Body of pancreas (tissue), 4 donors: ENCODE results near the gene PLCB2. TPM values are rescaled to one million over a fixed set of nuclear protein-coding genes. Genes with fewer than 3 reads are reported as not detected.

ENCODE experiments used
- ATAC-seq: fragments of 150-250 bp; one replicate; pipeline ENCODE4 v1.9.1; 2016
- DNase-seq, 4 donors: peaks; one replicate each; pipeline ENCODE4 v3.0.0-alpha.2; 2019
- H3K27ac ChIP-seq, 4 donors: fragments of 200-600 bp; sonication (generic); 1 replicate in 3 of 4; 2 replicates in 1 of 4; pipeline versions ENCODE4 v1.5.1 to v1.6.1; 2016 to 2019; ENCODE audit warnings: mild to moderate bottlenecking in 1 of 4, mixed read lengths in 1 of 4, moderate library complexity in 1 of 4
- H3K27me3 ChIP-seq, 2 donors: fragments of 200-600 bp; sonication (generic); one replicate each; pipeline ENCODE4 v1.6.0; 2016; ENCODE audit warnings: mild to moderate bottlenecking in 1 of 2
- H3K36me3 ChIP-seq, 2 donors: fragments of 200-600 bp; sonication (generic); replicated peaks in 1 of 2; 2 replicates each; pipeline ENCODE4 v1.5.1; 2016; ENCODE audit warnings: low read depth in 2 of 2; ENCODE audit not compliant: insufficient read depth in 1 of 2
- H3K4me1 ChIP-seq: fragments of 200-600 bp; sonication (generic); one replicate; pipeline ENCODE4 v1.6.0; 2016
- H3K4me3 ChIP-seq, 2 donors: fragments of 200-600 bp; sonication (generic); 1 replicate in 1 of 2; 2 replicates in 1 of 2; pipeline ENCODE4 v1.5.1; 2016 to 2019
- H3K9me3 ChIP-seq, 3 donors: fragments of 200-600 bp; sonication (generic); 1 replicate in 2 of 3; 2 replicates in 1 of 3; pipeline ENCODE4 v1.5.1; 2016
- POLR2A ChIP-seq, 3 donors: fragments of 450-650 bp; IDR thresholded peaks; one replicate each; pipeline ENCODE4 v1.6.1; 2016; ENCODE audit warnings: antibody characterized with exemption in 3 of 3, mild to moderate bottlenecking in 2 of 3
- WGBS, 2 donors: methylation state at CpG; one replicate each; pipeline ENCODE4 v1.1.5; 2017; 5-methylcytosine and 5-hydroxymethylcytosine counted together
- intact Hi-C: fragments of 100-400 bp; cut with DNase I; formaldehyde crosslinking; loops from one replicate; pipeline ENCODE4 v1.15.1; 2023
- total RNA-seq, 2 donors: library from RNA; depleted of rRNA; stranded (reverse); fragments of >200 nt; gene quantifications; one replicate each; pipeline ENCODE4 v1.1.0, GENCODE V29; 2016
- TF ChIP-seq, protein P1 (sequence below), 7 experiments: fragments of 450-650 bp in 4 of 7; fragments of 200-600 bp in 3 of 7; sonication (generic) in 3 of 7; IDR thresholded peaks; one replicate each; pipeline ENCODE4 v1.5.1; 2016 to 2019; ENCODE audit warnings: antibody characterized with exemption in 7 of 7

The PLCB2 gene
- total RNA-seq, 2 donors from 2014 or later: 3.1 to 4.6 TPM

GRCh38 chr15:40295297-40295696, 12.4 kb downstream of the PLCB2 start:
- H3K27me3 ChIP-seq: peaks cover 0 to 8% of the 10 kb centered on the region in 2 donors
- no peak overlapping the region for H3K4me3 ChIP-seq
- H3K9me3 ChIP-seq: no peaks in the 10 kb centered on the region
- WGBS, 2 donors: 79 to 90% methylated on average over 1 of the region's 1 CpG
- intact Hi-C loops: no loop called here
- DNase-seq (no peak), ATAC-seq (no peak)
- H3K4me1 ChIP-seq: peaks cover 25% of the 10 kb centered on the region
- TF ChIP-seq, protein P1, sequence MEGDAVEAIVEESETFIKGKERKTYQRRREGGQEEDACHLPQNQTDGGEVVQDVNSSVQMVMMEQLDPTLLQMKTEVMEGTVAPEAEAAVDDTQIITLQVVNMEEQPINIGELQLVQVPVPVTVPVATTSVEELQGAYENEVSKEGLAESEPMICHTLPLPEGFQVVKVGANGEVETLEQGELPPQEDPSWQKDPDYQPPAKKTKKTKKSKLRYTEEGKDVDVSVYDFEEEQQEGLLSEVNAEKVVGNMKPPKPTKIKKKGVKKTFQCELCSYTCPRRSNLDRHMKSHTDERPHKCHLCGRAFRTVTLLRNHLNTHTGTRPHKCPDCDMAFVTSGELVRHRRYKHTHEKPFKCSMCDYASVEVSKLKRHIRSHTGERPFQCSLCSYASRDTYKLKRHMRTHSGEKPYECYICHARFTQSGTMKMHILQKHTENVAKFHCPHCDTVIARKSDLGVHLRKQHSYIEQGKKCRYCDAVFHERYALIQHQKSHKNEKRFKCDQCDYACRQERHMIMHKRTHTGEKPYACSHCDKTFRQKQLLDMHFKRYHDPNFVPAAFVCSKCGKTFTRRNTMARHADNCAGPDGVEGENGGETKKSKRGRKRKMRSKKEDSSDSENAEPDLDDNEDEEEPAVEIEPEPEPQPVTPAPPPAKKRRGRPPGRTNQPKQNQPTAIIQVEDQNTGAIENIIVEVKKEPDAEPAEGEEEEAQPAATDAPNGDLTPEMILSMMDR (IDR thresholded peaks at IDR 0.05): no peak
- no peak for TF ChIP-seq POLR2A (IDR thresholded peaks at IDR 0.05)
- no peaks in the 10 kb centered on the region for H3K36me3 ChIP-seq
- no peak overlapping the region for H3K27ac ChIP-seq

DNA sequence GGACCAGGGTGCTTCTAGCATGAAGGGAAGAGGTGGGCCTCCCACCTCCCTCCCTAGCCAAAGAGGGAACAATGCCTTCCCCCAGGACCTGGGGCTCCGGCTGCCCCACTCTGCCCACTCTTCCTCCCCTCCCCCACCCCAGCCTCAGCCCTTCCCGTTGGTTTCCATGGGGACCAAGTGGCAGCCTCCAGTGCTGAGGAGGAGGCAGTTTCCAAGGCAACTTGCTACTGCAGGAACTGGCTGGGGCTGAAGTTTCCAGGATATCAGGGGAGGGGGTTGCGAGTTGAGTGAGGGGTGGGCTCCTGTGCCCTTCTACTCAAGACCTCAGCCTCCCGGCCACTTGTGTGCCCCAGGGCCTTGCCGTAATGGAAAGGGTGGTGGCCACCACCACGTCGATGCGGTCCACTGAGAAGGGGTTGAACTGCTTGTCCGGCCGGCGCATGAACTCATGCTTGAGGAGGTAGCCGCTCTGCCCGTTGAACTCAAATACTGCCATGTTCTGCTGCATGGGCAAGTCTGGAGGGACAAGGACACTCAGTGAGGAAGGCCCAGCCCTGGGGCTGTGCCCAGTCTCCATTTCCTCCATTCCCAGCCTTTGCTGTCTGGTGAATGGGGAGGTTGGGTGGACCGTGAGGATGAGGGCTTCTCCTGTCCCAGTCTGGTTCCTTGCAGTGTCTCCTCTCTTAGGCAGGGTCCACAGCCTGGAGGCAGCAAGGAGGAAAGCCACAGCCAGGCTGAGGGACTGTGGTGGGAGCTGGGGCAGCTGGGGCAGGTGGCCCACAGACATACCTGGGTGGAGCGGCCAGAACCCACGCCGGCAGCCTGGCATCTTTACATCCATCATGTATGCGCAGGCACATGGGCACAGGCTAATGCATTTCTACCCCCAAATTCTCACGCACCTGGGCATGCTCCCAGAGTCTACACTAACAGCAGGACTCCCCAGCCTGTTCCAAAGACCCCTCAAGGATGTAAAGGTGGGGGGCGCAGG, 13.5 kb downstream of the PLCB2 start:
- peaks cover 0 to 8% of the 10 kb centered on the region in 2 donors for H3K27me3 ChIP-seq
- DNase-seq (no peak), ATAC-seq (no peak)
- no peaks in the 10 kb centered on the region for H3K9me3 ChIP-seq
- intact Hi-C loops: no loop called here
- no peak overlapping the region for H3K27ac ChIP-seq
- WGBS, 2 donors: 90 to 91% methylated on average over 15 to 20 of the region's 20 CpGs
- no peak overlapping the region for H3K4me3 ChIP-seq
- no peaks in the 10 kb centered on the region for H3K36me3 ChIP-seq
- TF ChIP-seq POLR2A (IDR thresholded peaks at IDR 0.05): no peak
- TF ChIP-seq, protein P1 (IDR thresholded peaks at IDR 0.05): no peak
- peaks cover 36% of the 10 kb centered on the region for H3K4me1 ChIP-seq

DNA sequence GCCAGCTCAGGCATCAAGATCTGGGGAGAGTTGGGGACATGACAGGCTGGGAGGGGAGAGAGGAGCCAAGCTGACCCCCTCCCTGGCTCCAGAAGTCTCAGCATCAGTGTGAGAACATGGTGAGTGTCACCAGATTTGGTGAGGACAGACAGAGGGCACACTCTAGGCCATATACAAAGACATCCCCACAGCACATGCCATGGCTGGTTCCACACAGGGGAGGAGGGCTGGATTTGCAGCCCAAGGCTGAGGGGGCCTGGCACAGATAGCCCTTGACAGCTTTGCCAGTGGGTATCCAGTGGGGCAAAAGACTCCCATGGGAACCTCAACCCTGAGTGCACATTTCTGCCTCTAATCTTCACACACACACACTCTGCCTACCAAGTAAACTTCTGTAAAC, 14.7 kb downstream of the PLCB2 start:
- no peaks in the 10 kb centered on the region for H3K36me3 ChIP-seq
- H3K9me3 ChIP-seq: no peaks in the 10 kb centered on the region
- no peak for DNase-seq
- intact Hi-C loops: no loop called here
- H3K27ac ChIP-seq: no peak overlapping the region
- peaks cover 45% of the 10 kb centered on the region for H3K4me1 ChIP-seq
- no peak for TF ChIP-seq POLR2A (IDR thresholded peaks at IDR 0.05)
- TF ChIP-seq, protein P1 (IDR thresholded peaks at IDR 0.05): no peak
- peaks cover 0 to 8% of the 10 kb centered on the region in 2 donors for H3K27me3 ChIP-seq
- ATAC-seq: no peak
- H3K4me3 ChIP-seq: no peak overlapping the region

GRCh38 chr15:40292246-40292645, 15.5 kb downstream of the PLCB2 start:
- H3K4me3 ChIP-seq: no peak overlapping the region
- H3K27me3 ChIP-seq: peaks cover 0 to 8% of the 10 kb centered on the region in 2 donors
- no peak for TF ChIP-seq POLR2A (IDR thresholded peaks at IDR 0.05)
- TF ChIP-seq, protein P1 (IDR thresholded peaks at IDR 0.05): no peak
- WGBS, 2 donors: 80 to 85% methylated on average over 1 to 3 of the region's 3 CpGs
- intact Hi-C loops: no loop called here
- no peaks in the 10 kb centered on the region for H3K36me3 ChIP-seq
- H3K4me1 ChIP-seq: peaks cover 45% of the 10 kb centered on the region
- H3K27ac ChIP-seq: no peak overlapping the region
- no peak for ATAC-seq
- H3K9me3 ChIP-seq: no peaks in the 10 kb centered on the region
- DNase-seq: no peak
